AG09319 (cell line): Measurements from ENCODE around the gene NPAS1.
A peak's percentile ranks its signal among the peaks of the same experiment; 100 is the strongest.

Source experiments
- DNase-seq: peaks from one replicate; pipeline ENCODE4 v3.0.0-alpha.2; 2010; ENCODE audit warnings: low read depth; ENCODE audit errors: extremely low read depth
- CTCF ChIP-seq: IDR thresholded peaks from 2 replicates; pipeline ENCODE4 v1.5.1; 2011; ENCODE audit warnings: low read depth, mild to moderate bottlenecking, inconsistent platforms, low read length, moderate library complexity

The NPAS1 gene

GRCh38 chr19:46983097-46983496 is 36.5 kb upstream of the NPAS1 start:
- no peak for TF ChIP-seq CTCF
- DNase-seq = no peak

- no peak for TF ChIP-seq CTCF
- no peak for DNase-seq
Observed at GRCh38 chr19:46984077-46985010, 35.3 kb upstream of the NPAS1 start.

GRCh38 chr19:46985542-46986415 is 33.9 kb upstream of the NPAS1 start:
- no peak for DNase-seq
- TF ChIP-seq CTCF = no peak

DNA sequence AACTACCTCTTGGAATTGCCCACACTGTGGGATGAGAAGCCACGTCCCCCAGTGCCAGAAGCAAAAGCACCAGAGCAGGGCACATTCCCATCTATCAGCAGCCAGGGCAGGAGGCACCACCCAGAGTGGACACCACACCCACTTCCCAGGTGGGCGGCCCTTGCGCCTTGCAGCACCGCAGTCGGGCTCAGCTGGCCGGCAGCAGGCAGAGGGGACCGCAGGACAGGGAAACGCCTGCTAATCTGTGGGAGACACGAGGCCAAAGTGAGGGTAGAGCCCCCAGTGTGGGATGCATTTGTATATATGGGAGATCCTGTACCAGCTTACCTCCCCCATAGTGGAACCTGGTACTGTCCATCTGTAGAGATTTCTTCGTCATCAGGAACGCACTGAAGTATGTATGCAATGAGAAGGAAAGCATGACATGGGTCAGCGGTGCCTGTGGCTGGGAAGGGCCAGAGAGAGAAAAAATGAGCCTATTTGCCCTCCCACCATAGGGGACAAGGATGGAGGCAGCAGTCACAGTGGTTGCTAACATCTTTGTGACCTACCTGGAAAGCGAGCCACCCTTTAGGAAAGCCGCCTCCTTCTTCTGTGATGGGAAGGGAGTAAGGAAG is 30.9 kb upstream of the NPAS1 start:
- no peak for DNase-seq
- no peak for TF ChIP-seq CTCF

DNA sequence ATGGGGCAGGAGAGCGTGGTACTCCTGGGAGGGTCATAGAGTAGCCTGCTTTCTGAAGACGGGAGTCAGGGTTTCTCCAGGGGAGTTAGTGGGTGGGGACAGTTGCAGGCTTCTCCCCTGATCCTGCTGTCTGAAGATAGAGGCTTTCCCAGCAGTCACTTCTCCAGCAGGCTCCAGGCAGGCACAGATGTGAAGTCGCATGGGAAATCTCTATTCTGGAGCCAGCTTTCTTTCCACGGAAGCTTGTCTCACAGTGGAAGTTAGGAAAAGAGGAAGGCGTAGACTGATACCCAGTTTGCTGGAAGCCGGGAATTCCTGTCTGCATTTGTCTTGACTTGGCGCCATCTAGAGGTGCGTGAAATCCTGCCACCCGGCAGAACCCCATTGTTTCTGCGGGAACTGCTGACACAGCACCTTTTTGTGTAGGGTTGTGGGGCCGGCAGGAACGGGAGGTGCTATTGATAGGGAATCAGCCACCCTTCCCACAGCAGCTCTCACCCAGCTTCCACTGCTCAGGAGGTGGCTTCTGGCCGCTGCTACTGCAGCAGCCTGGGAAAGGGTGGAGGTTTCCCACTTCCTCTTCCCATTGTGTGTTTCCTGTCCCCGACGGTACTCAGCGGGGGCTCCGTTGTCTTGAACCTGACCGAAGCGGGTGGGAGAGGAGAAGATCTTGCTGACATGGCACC is 28.5 kb upstream of the NPAS1 start:
- DNase-seq = peak; percentile 75

More for the DNA sequence above, 28.5 kb upstream of the NPAS1 start:
- TF ChIP-seq CTCF = peak; percentile 89
